Activated T-helper 17 cell treated with anti-CD3 and anti-CD28 coated beads, Interleukin-2, amount 50 U/mL, for 72 hours (primary cell): ENCODE measurements around the gene RNPS1. TPM values are rescaled to one million over a fixed set of nuclear protein-coding genes. Genes with fewer than 3 reads are reported as not detected.

Experiments used
- ATAC-seq: fragments of 150-1000 bp; cut with Tn5 transposase; replicated peaks from 2 replicates; pipeline ENCODE4 v1.10.0; 2021; ENCODE audit warnings: mild to moderate bottlenecking, moderate library complexity
- H3K27ac Mint-ChIP-seq: one replicate; pipeline ENCODE4 v1.8.0; 2022; ENCODE audit warnings: mixed read lengths
- H3K27me3 Mint-ChIP-seq: one replicate; pipeline ENCODE4 v1.8.0; 2022; ENCODE audit warnings: mixed read lengths
- H3K36me3 Mint-ChIP-seq: one replicate; pipeline ENCODE4 v1.8.0; 2022; ENCODE audit warnings: low read depth, mild to moderate bottlenecking, mixed read lengths
- H3K4me1 Mint-ChIP-seq: one replicate; pipeline ENCODE4 v1.8.0; 2022; ENCODE audit warnings: mixed read lengths
- H3K4me3 Mint-ChIP-seq: one replicate; pipeline ENCODE4 v1.8.0; 2022; ENCODE audit warnings: mild to moderate bottlenecking, mixed read lengths
- H3K9me3 Mint-ChIP-seq: one replicate; pipeline ENCODE4 v1.8.0; 2022; ENCODE audit warnings: mixed read lengths
- total RNA-seq, 2 donors: library from RNA; stranded (reverse); gene quantifications; one replicate each; pipeline ENCODE4 v1.2.3, GENCODE V29; 2022

RNPS1 gene
- total RNA-seq, 2 donors from 2014 or later, result 205 to 314 TPM

- no peak for ATAC-seq
- H3K27me3 Mint-ChIP-seq, result no peaks in the 10 kb centered on the region
- H3K27ac Mint-ChIP-seq, result no peak overlapping the region
- H3K4me3 Mint-ChIP-seq, result no peak overlapping the region
- H3K36me3 Mint-ChIP-seq, result no peaks in the 10 kb centered on the region
- H3K9me3 Mint-ChIP-seq, result no peaks in the 10 kb centered on the region
- H3K4me1 Mint-ChIP-seq, result no peaks in the 10 kb centered on the region
Observed at GRCh38 chr16:2287916-2288547, 20.1 kb upstream of the RNPS1 start.

GRCh38 chr16:2286550-2286949 is 18.6 kb upstream of the RNPS1 start:
- Mint-ChIP-seq H3K4me1 (no peaks in the 10 kb centered on the region), H3K27ac (no peak overlapping the region)

GRCh38 chr16:2285731-2286191 is 17.8 kb upstream of the RNPS1 start:
- Mint-ChIP-seq H3K4me1 (no peaks in the 10 kb centered on the region), H3K36me3 (no peaks in the 10 kb centered on the region), H3K9me3 (no peaks in the 10 kb centered on the region), H3K27ac (no peak overlapping the region), H3K4me3 (no peak overlapping the region), H3K27me3 (no peaks in the 10 kb centered on the region)
- ATAC-seq, result no peak

More at GRCh38 chr16:2286550-2286949, 18.6 kb upstream of the RNPS1 start:
- H3K4me3 Mint-ChIP-seq, result no peak overlapping the region
- no peaks in the 10 kb centered on the region for H3K9me3 Mint-ChIP-seq
- no peaks in the 10 kb centered on the region for H3K36me3 Mint-ChIP-seq
- no peaks in the 10 kb centered on the region for H3K27me3 Mint-ChIP-seq
- ATAC-seq, result no peak

GRCh38 chr16:2284797-2285576 is 17.1 kb upstream of the RNPS1 start:
- no peaks in the 10 kb centered on the region for H3K4me1 Mint-ChIP-seq
- no peak overlapping the region for H3K27ac Mint-ChIP-seq
- no peak for ATAC-seq
- no peaks in the 10 kb centered on the region for H3K9me3 Mint-ChIP-seq
- no peaks in the 10 kb centered on the region for H3K36me3 Mint-ChIP-seq
- H3K4me3 Mint-ChIP-seq, result no peak overlapping the region
- H3K27me3 Mint-ChIP-seq, result no peaks in the 10 kb centered on the region

GRCh38 chr16:2284001-2284770 is 16.3 kb upstream of the RNPS1 start:
- no peaks in the 10 kb centered on the region for H3K4me1 Mint-ChIP-seq
- H3K27me3 Mint-ChIP-seq, result no peaks in the 10 kb centered on the region
- no peak for ATAC-seq
- H3K9me3 Mint-ChIP-seq, result no peaks in the 10 kb centered on the region
- H3K27ac Mint-ChIP-seq, result no peak overlapping the region
- H3K4me3 Mint-ChIP-seq, result no peak overlapping the region
- H3K36me3 Mint-ChIP-seq, result no peaks in the 10 kb centered on the region

GRCh38 chr16:2282866-2283555 is 15.1 kb upstream of the RNPS1 start:
- no peaks in the 10 kb centered on the region for H3K27me3 Mint-ChIP-seq
- ATAC-seq, result no peak

GRCh38 chr16:2282262-2282661 is 14.3 kb upstream of the RNPS1 start:
- Mint-ChIP-seq H3K27me3 (no peaks in the 10 kb centered on the region), H3K9me3 (no peaks in the 10 kb centered on the region), H3K36me3 (no peaks in the 10 kb centered on the region), H3K4me1 (no peaks in the 10 kb centered on the region), H3K27ac (no peak overlapping the region), H3K4me3 (no peak overlapping the region)
- no peak for ATAC-seq

More at GRCh38 chr16:2282866-2283555, 15.1 kb upstream of the RNPS1 start:
- Mint-ChIP-seq H3K4me1 (no peaks in the 10 kb centered on the region), H3K4me3 (no peak overlapping the region), H3K27ac (no peak overlapping the region), H3K9me3 (no peaks in the 10 kb centered on the region), H3K36me3 (no peaks in the 10 kb centered on the region)

- Mint-ChIP-seq H3K27me3 (no peaks in the 10 kb centered on the region), H3K4me1 (no peaks in the 10 kb centered on the region), H3K4me3 (no peak overlapping the region), H3K36me3 (no peaks in the 10 kb centered on the region), H3K9me3 (no peaks in the 10 kb centered on the region), H3K27ac (no peak overlapping the region)
- no peak for ATAC-seq
Observed at GRCh38 chr16:2280981-2281542, 13.1 kb upstream of the RNPS1 start.

- Mint-ChIP-seq H3K36me3 (no peaks in the 10 kb centered on the region), H3K27ac (no peak overlapping the region), H3K27me3 (no peaks in the 10 kb centered on the region), H3K4me3 (no peak overlapping the region), H3K4me1 (no peaks in the 10 kb centered on the region), H3K9me3 (no peaks in the 10 kb centered on the region)
- no peak for ATAC-seq
Observed at GRCh38 chr16:2280461-2280860, 12.5 kb upstream of the RNPS1 start.

- no peak overlapping the region for H3K27ac Mint-ChIP-seq
- no peaks in the 10 kb centered on the region for H3K4me1 Mint-ChIP-seq
- H3K4me3 Mint-ChIP-seq, result no peak overlapping the region
- H3K36me3 Mint-ChIP-seq, result no peaks in the 10 kb centered on the region
- H3K9me3 Mint-ChIP-seq, result no peaks in the 10 kb centered on the region
- no peaks in the 10 kb centered on the region for H3K27me3 Mint-ChIP-seq
- ATAC-seq, result no peak
Observed at GRCh38 chr16:2278956-2279800, 11.3 kb upstream of the RNPS1 start.

- Mint-ChIP-seq H3K9me3 (no peaks in the 10 kb centered on the region), H3K27me3 (no peaks in the 10 kb centered on the region), H3K4me1 (no peaks in the 10 kb centered on the region), H3K27ac (no peak overlapping the region), H3K36me3 (no peaks in the 10 kb centered on the region), H3K4me3 (no peak overlapping the region)
- no peak for ATAC-seq
Observed at GRCh38 chr16:2278272-2278608, 10.3 kb upstream of the RNPS1 start.

- Mint-ChIP-seq H3K36me3 (no peaks in the 10 kb centered on the region), H3K27ac (no peak overlapping the region), H3K4me3 (no peak overlapping the region), H3K4me1 (no peaks in the 10 kb centered on the region), H3K27me3 (no peaks in the 10 kb centered on the region), H3K9me3 (no peaks in the 10 kb centered on the region)
- no peak for ATAC-seq
Observed at GRCh38 chr16:2277466-2278271, 9.7 kb upstream of the RNPS1 start.
